K562 treated with DMSO at 1 percent for 48 hours (cell line): Measurements from ENCODE around the gene CLCN5. TPM values are rescaled to one million over a fixed set of nuclear protein-coding genes. Genes with fewer than 3 reads are reported as not detected.

Experiments
- total RNA-seq: library from RNA; unstranded; fragments of 300-600 nt; gene quantifications from 2 replicates; pipeline ENCODE4 v1.2.3, GENCODE V29; 2022; ENCODE audit warnings: low replicate concordance; ENCODE audit errors: extremely low read depth

Gene CLCN5
- total RNA-seq: not detected in 2 replicates

DNA sequence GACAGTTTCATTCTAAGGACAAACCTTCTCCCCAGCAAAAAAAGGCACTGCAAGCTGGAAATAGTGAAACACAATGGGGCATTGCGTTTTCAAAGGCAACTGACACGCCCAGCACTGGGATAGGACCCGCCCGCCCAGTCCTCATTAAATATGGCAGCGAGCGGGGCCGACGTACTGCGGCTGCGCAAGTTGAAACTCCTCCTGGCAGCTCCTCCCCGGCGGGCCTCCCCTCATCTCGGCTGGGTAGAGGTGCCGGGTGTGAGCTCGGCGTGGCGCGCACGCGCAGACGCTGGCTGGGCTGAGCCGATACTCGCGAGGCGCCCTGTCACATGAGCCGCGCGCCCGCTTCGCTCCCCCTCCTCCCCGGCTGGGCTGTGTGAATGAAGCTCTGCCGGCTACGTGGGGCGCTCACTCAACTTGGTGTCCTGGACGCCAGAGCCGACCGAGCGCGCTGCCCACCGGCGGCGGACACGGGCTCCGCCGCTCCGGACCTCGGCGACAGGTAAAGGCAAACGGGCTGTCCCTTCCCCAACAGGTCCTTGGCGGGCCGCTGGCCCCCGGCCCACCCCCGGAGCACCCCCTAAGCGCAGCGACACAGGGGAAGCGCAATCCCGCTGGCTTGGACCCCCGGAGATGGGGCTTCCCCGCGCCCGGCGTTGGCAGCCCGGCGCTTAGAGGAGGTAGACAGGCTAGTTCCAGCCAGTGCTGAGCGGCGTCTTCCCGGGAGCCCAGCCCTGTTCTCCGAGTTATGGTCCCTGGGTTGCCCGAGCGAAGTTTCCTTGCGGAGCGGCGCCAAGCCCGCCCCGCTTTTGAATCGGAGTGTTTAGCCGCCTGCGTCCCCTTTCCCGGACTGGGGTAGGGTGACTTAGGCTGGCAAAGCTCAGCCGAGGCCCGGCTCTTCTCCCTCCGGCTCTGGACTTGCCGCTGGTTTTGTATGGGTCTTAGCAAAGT is at the start of gene CLCN5:
CLCN5 (plus strand) TSS at position 306 of the 951 bp plus-strand sequence. CDS start 2,703 bp downstream, outside the sequence.

DNA sequence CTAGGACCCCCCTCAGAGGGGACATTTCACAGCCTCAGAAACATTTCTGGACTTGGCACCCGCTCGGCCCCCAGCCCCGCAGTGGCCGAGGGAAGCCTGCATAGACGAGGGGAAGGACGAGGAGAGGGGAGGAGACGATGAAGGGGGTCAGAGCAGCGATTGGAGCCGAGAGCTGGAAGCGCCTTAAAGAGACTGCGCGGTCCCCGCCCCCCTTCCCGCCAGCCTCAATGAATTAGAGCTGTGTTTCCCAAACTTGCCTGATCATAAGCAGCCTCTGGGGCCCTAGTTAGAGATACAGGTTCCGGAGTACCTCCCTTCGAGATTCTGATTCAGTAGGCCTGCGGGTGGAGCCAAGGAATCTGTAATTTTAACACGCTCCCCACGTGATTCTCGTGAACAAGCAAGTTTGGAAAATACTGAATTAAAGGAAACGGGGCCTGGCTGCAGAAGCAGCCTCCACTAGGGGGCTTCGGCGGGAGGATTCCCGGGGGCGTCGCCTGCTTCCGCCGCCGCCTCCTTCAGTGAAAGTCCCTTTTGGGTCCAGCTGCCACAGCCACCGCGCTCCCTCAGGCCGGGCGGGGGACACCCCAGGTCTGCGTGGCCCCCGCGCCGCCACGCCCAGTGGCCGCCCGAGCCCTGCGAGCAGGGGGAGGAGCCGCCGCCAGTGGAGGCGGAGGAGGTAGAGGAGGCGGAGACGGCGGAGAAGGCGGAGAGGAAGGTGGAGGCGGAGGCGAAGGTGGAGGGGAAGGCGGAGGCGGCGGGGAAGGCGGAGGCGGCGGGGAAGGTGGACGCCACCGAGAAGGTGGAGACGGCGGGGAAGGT is 43.4 kb upstream of the CLCN5 start, which contains the start of gene USP27X:
USP27X (plus strand) TSS at position 651 of the 822 bp plus-strand sequence. CDS start 824 bp downstream, outside the sequence.

Other genes starting within 250 kb of the CLCN5 start
- not detected in 2 replicates for gene PAGE1, start 226.6 kb upstream of the CLCN5 start, total RNA-seq
- not detected in 2 replicates for gene PAGE4, start 93.3 kb upstream of the CLCN5 start, total RNA-seq
- not detected in 2 replicates for gene USP27X, start 43.1 kb upstream of the CLCN5 start, total RNA-seq